Astrocyte (in vitro differentiated cells and primary cell): ENCODE measurements around the gene RALGAPA1.

ENCODE experiments used
- CTCF ChIP-seq: IDR thresholded peaks from 2 replicates; pipeline ENCODE4 v1.5.1; 2011; ENCODE audit warnings: low read depth, mild to moderate bottlenecking, inconsistent platforms, low read length, moderate library complexity; ENCODE audit not compliant: insufficient read depth
- EZH2 ChIP-seq: IDR thresholded peaks from 2 replicates; pipeline ENCODE4 v1.6.1; 2012; ENCODE audit warnings: mild to moderate bottlenecking, low read length, inconsistent platforms; ENCODE audit not compliant: insufficient read depth

DNA sequence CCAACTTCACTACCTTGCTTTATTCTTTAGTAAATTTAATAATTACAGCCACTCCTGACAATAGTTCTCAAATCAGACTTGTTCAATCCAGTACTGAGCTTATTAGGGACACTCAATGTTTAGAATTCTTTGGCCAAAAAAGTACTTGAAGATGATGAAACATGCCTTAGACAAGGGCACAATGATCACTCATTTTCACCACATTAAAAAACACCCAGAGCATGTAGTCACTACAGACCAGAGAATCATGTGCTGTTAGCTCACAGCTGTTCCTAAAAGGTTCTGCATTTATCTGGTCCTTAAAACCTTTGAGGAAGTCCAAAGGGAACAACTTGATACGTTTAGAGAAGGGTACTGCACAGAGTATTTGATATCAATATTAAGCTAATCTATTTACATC, 176.4 kb downstream of the RALGAPA1 start:
- TF ChIP-seq EZH2 (no peak), CTCF (no peak)
